Retina (tissue), 1 donor: ENCODE results near the gene WARS2.

Experiments used
- DNase-seq: peaks from one replicate; pipeline ENCODE4 v3.0.0-alpha.2; 2016

Gene WARS2

GRCh38 chr1:118993700-118994026 lies 146.8 kb downstream of the WARS2 start:
- no peak for DNase-seq

- DNase-seq = peak; percentile 82
These were observed 147.4 kb downstream of the WARS2 start for GRCh38 chr1:118992868-118993699.

- DNase-seq = no peak
These were observed 148.1 kb downstream of the WARS2 start for GRCh38 chr1:118992237-118992825.

DNA sequence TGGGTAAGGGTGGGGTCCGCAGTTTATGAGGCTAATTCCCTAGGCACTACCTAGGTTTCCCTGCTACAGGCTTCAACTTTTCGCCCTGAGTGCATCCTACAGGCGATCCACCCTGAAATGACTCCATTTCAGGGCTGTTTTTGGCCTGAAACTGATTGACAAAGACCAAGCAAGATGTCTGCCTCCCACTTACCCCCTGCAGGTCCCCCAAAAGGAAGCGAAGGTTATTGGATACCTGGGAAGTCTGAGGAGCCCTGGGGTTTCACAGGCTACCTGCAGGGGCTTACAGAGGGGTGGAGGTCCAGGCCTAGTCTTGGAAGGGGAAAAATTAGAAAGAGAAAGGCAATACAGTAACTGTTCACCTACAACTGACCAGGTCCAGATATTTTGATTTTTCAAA lies 149.0 kb downstream of the WARS2 start:
- DNase-seq = peak; percentile 23

- DNase-seq = peak; percentile 22
These were observed 149.8 kb downstream of the WARS2 start for GRCh38 chr1:118990513-118991152.

DNA sequence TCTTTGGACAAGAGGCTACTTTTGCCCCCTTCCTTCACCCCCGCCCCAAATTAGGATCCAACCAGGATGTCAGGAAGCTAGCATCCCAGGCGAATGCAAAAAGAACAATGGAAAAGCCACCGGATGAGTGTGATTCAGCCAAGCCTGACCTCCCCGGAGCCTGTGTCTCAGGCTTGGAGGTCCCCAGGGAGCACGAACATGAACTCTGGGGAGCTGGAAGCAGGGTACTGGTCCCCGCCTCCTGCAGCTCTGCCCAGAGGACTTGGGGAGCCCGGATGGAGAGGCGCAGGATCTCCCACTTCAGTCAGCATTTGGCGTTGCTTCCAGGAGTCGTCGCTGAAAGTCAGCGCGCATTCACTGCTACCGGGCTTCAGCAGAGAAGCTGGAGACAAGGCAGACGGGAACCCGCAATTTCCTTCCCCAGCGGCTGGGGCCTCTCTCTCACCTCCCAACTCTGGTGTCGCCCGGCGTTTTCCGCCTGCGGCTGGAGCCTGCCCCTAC lies 150.5 kb downstream of the WARS2 start:
- DNase-seq = peak; percentile 67

DNA sequence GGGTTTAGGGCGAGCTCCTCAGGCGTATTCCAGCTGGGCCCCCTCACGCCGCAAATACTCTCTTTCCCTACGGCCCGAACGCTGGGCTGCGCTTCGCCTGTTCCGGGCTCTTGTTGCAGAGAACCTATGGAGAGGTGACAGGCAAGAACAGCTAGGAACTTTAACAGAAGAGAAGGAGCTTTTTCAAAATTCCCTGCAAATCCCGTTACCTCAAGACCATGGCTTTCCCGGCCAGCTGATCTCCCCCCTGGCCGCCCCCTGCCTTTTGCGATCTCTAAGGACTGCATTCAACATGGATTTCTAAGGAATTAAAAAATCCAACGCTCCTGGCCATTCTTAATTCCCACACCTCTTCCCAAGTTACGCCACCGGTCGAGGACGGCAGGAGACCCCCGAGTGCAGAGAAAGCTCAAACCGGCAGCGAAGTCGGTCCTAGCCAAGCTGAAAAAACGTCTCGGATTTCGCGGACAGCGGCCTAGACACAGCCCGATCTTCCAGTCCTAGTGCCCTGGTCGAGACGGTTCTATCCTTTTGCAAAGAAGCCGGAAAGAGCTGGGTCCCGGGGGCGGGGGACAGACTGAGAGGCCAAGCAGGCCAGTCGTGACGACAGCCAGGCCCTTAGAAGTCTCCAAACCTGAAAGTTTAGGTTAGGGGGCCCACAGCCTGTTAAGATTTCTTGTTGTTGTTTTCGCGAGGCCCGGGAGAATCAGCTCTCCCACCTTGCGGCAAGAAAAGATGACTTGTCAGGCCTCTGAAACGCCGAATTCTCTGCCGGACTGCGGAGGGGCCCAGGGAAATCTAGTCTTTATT lies 151.2 kb downstream of the WARS2 start:
- DNase-seq = peak; percentile 68

GRCh38 chr1:118988186-118989005 lies 152.1 kb downstream of the WARS2 start, which contains the start of gene TBX15:
Gene TBX15, minus strand, starts transcription at chr1:118988343. Its CDS starts 548 bp downstream, at chr1:118987795.
- peak; percentile 53 for DNase-seq

DNA sequence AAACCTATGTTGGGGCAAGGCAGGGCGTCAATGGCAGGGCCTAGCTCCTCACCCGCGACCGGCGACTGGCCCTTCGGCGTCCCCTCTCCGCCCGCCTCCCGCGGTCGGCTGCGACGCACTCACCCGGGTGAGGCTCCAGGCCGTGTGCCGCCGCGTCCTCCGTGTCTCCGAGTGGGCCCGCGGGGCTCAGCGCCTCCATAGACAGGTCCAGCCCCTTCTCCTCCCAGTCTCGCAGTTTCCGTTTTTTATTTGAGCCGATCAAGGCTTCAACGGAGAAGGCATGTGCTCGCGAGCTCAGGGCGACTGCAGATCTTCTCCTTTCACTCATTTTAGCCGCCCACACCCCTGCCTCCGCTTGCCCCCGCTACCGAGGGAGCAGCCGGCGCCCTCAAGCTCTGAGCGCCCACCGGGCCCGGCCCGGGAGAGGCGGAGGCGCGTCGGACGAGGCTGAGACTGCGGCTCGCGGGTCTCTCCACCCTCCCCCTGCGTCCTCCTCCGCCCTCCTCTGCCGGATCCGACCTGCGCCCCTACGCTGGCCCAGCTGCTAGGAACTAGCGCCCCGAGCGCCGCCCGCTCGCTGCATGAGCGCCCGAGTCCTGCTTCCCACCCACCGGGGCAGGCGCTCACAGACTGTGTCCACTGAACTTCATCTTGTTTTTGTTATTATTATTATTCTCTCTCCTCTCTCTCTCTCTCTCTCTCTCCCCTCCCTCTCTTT lies 152.8 kb downstream of the WARS2 start:
- DNase-seq = peak; percentile 86

DNA sequence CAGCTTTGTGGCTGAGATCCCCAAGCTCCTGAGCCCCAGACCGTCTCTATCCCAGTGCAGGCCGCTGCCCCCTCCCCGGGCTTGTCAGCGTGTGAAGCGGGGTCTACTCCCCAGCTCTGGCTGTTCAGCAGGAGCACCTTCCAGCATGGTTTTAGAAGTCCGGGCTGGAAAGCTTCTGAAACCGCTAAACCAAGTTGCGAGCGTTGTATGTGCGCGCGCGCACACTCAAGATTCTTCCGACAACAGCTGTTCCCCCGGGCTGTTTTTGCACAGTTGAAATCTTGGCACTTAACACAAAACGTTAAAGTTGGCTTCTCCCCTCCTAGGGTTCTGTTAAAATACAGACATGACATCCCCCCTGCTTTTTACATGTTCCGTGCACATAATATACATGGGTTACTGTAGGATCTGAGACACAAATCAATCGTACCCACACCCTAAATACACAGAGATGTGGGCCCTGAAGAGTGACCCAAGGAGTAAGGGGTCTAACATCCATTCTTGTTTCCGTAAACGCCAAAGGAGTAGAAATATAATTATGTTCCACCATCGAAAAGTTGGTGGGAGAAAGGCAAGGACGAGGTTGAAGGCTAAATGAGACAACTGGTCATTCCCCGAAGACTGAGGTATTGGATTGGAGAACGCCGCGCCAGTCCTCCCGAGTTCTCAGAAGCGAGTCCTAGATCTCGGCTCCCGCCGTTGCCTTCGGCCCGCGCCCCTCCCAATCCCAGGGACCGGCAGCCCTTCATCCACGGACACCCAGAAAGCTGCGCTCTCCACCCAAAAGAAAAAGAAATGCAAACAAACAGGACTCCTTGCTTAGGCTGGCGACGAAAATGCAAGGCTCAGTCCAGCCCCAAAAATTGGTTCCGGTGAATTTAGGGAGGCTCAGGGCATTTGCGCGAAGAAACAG lies 153.6 kb downstream of the WARS2 start:
- no peak for DNase-seq

GRCh38 chr1:118985640-118986554 lies 154.6 kb downstream of the WARS2 start:
- peak; percentile 76 for DNase-seq

DNA sequence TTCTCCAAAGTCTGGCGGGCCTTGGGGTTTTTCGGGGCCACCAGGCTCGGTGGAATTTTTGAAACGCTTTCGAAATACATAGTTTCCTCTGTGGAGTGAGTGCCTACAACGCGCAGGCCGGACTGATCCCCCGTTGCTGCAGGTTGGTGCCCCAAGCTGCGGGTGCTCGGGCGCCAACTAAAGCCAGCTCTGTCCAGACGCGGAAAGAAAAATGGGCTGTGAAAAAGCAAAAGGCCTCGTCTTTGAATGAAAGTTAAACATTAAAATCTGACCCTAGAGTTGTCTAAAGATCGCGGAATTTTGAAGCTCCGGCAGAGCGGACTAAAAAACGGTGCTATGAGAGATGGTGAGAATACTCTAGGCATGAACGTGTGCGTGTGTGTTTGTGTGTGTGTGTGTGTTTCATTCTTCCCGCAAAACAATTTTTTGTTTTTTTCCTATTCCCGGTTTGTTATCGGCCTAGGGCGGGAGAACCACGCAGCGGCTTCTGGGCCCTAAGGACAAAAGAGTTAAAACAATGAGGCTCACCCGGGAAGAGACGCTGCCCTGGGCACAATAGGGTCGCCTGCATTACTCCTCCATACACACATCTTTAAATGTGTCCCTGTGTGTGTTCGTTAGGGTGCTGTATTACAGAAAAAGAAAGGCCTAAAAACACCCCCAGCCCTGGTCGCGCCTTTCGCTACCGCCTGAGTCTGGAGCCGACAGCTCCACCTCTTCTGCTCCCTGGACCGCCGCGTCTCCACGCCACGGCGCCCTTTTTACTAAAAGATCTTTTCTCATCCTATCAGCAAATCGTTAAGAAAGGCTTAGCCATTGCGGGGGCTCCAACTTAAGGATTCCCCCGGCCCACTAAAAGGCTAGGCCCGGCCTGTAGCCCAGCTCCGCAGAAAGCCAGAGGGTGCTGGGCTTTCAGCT lies 155.5 kb downstream of the WARS2 start:
- DNase-seq = peak; percentile 86

DNA sequence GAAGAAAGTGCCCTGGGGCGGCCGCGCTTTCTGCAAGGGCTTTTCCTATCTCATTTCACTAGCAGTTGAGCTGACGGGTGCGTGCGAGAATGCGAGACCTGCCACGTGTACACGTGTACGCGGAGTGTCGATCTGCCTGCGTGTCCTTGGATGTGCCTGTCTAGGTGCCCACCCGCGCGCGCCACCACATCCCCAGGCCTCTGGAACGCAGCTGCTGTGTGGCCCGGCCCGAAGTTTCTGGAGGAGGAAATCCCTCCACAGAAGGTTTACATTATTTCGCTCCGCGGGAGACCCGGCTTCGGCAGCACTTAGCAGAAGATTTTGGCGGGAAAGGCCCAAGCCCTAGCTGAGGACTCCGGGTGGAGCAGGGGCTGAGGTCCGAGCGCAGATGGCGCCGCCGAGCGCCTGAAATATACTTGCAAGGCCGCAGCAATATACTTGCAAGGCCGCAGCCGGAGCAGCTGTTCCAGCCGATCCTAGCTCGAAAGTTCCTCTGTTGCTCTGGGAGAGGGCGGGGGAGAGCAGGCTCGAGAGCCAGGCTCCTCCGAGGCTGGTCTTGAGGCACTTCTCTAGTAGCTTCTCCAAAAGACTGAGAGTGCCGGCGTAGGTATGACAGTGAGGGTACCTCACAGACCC lies 156.2 kb downstream of the WARS2 start:
- DNase-seq = peak; percentile 89

DNA sequence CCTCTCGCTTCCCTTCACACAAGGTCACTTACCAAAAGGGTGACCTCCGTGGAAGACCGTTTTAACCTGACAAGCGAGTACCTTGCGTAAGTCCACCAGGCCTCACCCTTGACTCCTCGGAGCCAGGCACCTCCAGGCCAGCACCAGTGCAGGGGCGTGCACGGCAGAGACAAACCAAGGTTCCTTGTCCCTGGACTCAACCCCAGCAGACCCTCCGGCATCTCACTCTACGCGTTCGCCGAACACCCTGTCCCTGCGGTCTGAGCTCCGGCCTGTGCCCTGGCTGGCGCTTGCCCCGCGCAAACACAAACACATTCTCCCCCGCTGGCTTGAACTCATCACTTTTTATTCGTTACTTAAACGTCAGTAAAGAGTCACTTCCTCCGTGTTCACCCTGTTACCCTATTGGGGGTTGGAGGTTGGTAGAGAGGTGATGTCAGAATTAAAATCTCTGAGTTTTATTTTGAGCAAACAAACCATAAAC lies 156.9 kb downstream of the WARS2 start:
- DNase-seq = peak; percentile 65

GRCh38 chr1:118982821-118983557 lies 157.5 kb downstream of the WARS2 start:
- DNase-seq = peak; percentile 44

GRCh38 chr1:118982266-118982665 lies 158.2 kb downstream of the WARS2 start:
- DNase-seq = peak; percentile 23
